HG03565 (cell line): Measurements from ENCODE around the gene TRPV2.

Experiments
- ATAC-seq: cut with Tn5 transposase; IDR thresholded peaks from one replicate; pipeline ENCODE4 v1.9.1; 2021; ENCODE audit warnings: mild to moderate bottlenecking, moderate library complexity; ENCODE audit not compliant: unreplicated experiment

TRPV2 gene

GRCh38 chr17:16473044-16474011, 58.0 kb downstream of the TRPV2 start:
- ATAC-seq = no peak

DNA sequence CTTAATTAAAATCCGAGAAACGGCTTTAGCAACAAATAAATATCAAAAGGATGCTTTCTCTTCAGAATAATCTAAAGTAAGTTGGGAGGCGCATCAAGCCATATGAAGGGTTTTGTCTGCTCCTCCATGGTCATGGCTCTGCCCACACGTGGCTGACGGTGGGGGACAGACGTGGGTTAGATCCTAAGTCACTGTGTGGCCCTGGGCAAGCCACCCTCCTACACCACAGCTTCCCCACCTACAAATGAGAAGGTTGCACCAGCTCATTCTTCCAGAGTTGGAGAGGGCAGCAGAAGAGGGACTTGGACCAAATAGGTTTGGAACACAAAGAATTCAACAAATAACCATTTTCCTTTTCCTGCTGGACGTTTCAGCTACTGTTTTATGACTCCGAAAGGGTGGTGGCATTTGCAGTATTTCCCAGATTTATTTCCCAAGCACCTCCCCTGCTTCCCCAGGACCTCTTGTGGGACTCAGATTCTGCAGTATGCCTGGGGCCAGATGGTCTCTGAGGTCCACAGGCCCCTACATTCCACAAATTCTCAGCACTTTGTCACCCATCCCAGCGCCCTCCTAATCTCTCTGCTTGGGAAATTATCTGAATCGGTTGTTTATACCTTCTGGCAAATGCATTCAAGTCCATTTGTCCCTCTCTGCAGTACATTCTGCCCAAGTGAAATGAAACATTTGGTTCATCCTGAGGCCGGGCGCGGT, 58.8 kb downstream of the TRPV2 start:
- ATAC-seq = no peak

GRCh38 chr17:16475179-16475704, 59.9 kb downstream of the TRPV2 start:
- ATAC-seq = no peak

GRCh38 chr17:16477255-16477654, 61.9 kb downstream of the TRPV2 start:
- no peak for ATAC-seq

DNA sequence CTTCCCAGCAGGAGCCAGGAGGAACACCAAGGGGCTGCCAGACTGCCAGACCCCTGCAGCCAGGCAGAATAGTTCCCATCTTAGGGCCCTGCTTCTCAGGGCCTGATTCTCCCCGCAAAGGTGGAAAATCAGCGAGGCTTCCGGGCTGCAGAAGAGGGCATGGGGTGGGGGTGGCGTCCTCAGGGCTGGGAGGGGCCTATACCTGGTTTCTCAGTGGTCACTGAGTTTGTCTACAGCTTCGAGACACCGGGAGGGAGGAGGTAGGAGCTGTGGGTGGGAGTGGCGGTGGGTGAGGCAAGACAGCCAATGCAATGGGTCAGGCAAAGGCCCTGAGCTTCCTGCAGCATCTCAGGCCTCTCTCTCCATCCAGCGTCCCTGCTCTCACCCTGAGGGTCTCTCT, 62.3 kb downstream of the TRPV2 start:
- no peak for ATAC-seq

- ATAC-seq = no peak
Measured at GRCh38 chr17:16478649-16479048, 63.3 kb downstream of the TRPV2 start.

DNA sequence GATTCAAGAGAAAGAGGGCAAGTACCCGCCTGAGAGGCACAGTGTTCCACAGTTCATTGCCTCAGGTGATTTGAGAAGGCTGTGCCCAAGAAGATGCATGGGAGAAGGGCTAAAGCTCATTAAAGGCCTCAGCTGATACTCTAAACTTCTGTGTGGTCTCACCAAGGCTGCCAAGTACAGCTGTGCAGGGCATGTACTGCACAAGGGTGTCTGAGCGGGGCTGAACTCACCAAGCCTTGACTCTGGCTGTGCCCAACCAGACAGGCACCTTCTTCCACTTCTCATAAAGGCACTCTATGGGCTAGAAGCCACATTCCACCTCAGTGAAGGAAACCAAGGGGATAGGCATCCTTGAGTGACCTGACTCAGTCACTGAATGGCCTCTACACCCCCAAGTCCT, 63.9 kb downstream of the TRPV2 start:
- no peak for ATAC-seq

- ATAC-seq = no peak
Measured at GRCh38 chr17:16480995-16481394, 65.6 kb downstream of the TRPV2 start.

- ATAC-seq = no peak
Measured at GRCh38 chr17:16482253-16482652, 66.9 kb downstream of the TRPV2 start.

DNA sequence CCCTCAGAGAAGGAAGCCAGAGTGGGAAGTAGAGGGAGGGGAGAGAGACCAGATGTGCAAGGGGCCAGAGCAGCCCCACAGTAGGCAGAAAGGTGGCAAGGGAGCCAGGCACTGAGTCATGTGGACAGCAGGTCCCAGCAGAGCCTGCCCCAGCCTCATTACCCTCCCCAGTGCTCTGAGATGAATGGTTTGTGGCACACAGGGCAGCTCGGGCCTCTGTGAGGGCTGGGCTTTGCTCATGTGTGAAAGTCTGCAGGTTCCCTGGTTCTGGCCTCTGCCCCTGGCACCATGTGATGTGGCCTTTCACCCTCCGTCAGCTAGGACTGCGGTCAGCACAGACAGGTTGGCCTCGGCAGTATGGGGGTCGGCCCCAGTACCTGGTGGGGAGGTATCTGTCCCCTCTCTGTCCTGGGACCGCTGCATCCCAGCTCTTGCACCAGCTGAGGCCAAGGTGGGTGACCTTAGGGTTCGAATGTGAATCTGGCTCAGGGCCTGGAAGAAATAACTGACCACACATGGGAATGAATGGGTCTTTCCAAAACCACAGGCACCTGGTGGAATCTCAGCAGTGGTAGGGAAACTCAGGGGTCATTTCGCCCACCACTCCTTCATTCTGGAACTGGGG, 67.8 kb downstream of the TRPV2 start:
- no peak for ATAC-seq

GRCh38 chr17:16484445-16485175, 69.2 kb downstream of the TRPV2 start:
- ATAC-seq = no peak
